ENCODE data around the gene TMEM63A.

- TF ChIP-seq EZH2 (IDR thresholded peaks at IDR 0.05; ENCODE audit: insufficient read depth, poor library complexity, severe bottlenecking) = no peak
- no peak for TF ChIP-seq EZH2phosphoT487 (IDR thresholded peaks at IDR 0.05; ENCODE audit: insufficient read depth, low read depth)
These were observed 41.5 kb downstream of the TMEM63A start for GRCh38 chr1:225840713-225841112.
